Measurements from ENCODE around the gene GATA6. TPM values are rescaled to one million over a fixed set of nuclear protein-coding genes. Genes with fewer than 3 reads are reported as not detected.

GATA6 gene
- total and polyA plus RNA-seq, 2 of the 8 experiments (the other 6 are each of a cell fraction or from before 2014, with no cell fraction given), result 0.09 TPM; not detected in 1

- no peak for FAIRE-seq
- Histone ChIP-seq H3K23ac (ENCODE audit: insufficient read length) (no peak overlapping the region), H4K91ac (replicated peaks; ENCODE audit: insufficient read length, low read length) (no peak overlapping the region), H3K4ac (replicated peaks; ENCODE audit: insufficient read length, low read depth, low read length) (no peak overlapping the region), H4K8ac (ENCODE audit: extremely low read depth, insufficient read depth, low read length) (no peak overlapping the region), H2AK5ac (ENCODE audit: low read depth, low read length) (no peak overlapping the region), H2BK120ac (replicated peaks; ENCODE audit: low read depth, low read length) (no peak overlapping the region), H2AFZ (ENCODE audit: low read length) (no peak overlapping the region), H2BK20ac (ENCODE audit: low read length) (no peak overlapping the region), H3K79me2 (ENCODE audit: control insufficient read depth in 1 of 2, insufficient read depth in 2 of 2, low read length in 2 of 2) (no peaks in the 10 kb centered on the region), H3K79me1 (ENCODE audit: low read depth, low read length) (no peaks in the 10 kb centered on the region), H3K27ac (ENCODE audit: low read depth, low read length) (no peak overlapping the region), H3K4me2 (ENCODE audit: insufficient read depth in 1 of 2, low read depth in 2 of 2, low read length in 2 of 2) (no peak overlapping the region), H2BK5ac (ENCODE audit: low read depth, low read length) (no peak overlapping the region), H3K56ac (replicated peaks; ENCODE audit: insufficient read length, low read depth, low read length) (no peak overlapping the region), H3K4me3 (ENCODE audit: extremely low read depth in 1 of 4, insufficient read depth in 2 of 4, low read depth in 3 of 4, low read length in 4 of 4) (no peak overlapping the region), H3K4me1 (replicated peaks in 1 of 4; ENCODE audit: control insufficient read depth in 3 of 4, insufficient read depth in 4 of 4, low read length in 3 of 4) (no peaks in the 10 kb centered on the region), H3K36me3 (ENCODE audit: control insufficient read depth in 2 of 4, insufficient read depth in 4 of 4, low read length in 3 of 4) (no peaks in the 10 kb centered on the region), H2BK12ac (ENCODE audit: low read depth, low read length) (no peak overlapping the region), H4K20me1 (replicated peaks in 1 of 2; ENCODE audit: control insufficient read depth in 1 of 2, insufficient read depth in 2 of 2, low read length in 2 of 2) (no peaks in the 10 kb centered on the region), H3K9me3 (ENCODE audit: insufficient read depth in 2 of 2, low read depth in 1 of 2, low read length in 1 of 2) (no peaks in the 10 kb centered on the region), H4K5ac (ENCODE audit: insufficient read length, low read depth, low read length) (no peak overlapping the region), H2BK15ac (ENCODE audit: low read length) (no peak overlapping the region), H3K18ac (ENCODE audit: extremely low read depth, low read length) (no peak overlapping the region), H3K27me3 (replicated peaks in 1 of 4; ENCODE audit: control insufficient read depth in 3 of 4, extremely low read depth in 1 of 4, insufficient read depth in 3 of 4, low read length in 3 of 4) (no peaks in the 10 kb centered on the region; a peak in 2 of 7 replicates), H3K9ac (replicated peaks in 1 of 4; ENCODE audit: extremely low read depth in 1 of 4, low read depth in 3 of 4, low read length in 3 of 4) (no peak overlapping the region), H3K14ac (ENCODE audit: insufficient read length) (no peak overlapping the region), H3K23me2 (ENCODE audit: low read depth, low read length) (no peaks in the 10 kb centered on the region)
- POLR2A ChIA-PET (ENCODE audit: partially characterized antibody), result interaction anchor here (2.1 kb wide), 1 partner anchor 14 kb away, joined by 5 read pairs; no protein-coding TSS in a partner anchor
- CTCF ChIA-PET (ENCODE audit: partially characterized antibody), result interaction anchor here (1.0 kb wide), 1 partner anchor 10 kb away, joined by 4 read pairs; no protein-coding TSS in a partner anchor
- DNase-seq (ENCODE audit: low read depth in 1 of 2, low spot score in 2 of 2), result no peak
- TF ChIP-seq SP1 (IDR thresholded peaks at IDR 0.05; ENCODE audit: low read depth, low read length), result no peak
- TF ChIP-seq CEBPB (IDR thresholded peaks at IDR 0.05; ENCODE audit: low read depth, low read length), result no peak
- WGBS, 2 experiments (ENCODE audit: extremely low coverage in 1 of 2, insufficient coverage in 1 of 2, insufficient read length in 1 of 2, insufficient replicate concordance in 2 of 2, low coverage in 1 of 2, low lambda C conversion rate in 2 of 2, missing lambda C conversion rate in 1 of 2), result 95% methylated on average over 3 of the region's 3 CpGs; no CpG with 5 or more reads in 1 of the 2 experiments
These were observed 34.3 kb downstream of the GATA6 start for GRCh38 chr18:22203536-22204213.
